Aorta (tissue), 5 donors: ENCODE measurements around the gene PGGHG. TPM values are rescaled to one million over a fixed set of nuclear protein-coding genes. Genes with fewer than 3 reads are reported as not detected.
"Not testable (repeated sequence)": the region's sequence is repeated elsewhere in the genome, so short reads cannot be mapped to it uniquely, and the experiment has no call there.

Experiments
- ATAC-seq: fragments of 200-7000 bp; cut with Tn5 transposase; one replicate; pipeline ENCODE4 v1.9.1; 2022; ENCODE audit warnings: moderate library complexity; ENCODE audit not compliant: low FRiP score
- DNase-seq, 2 donors: peaks; one replicate each; pipeline ENCODE4 v3.0.0-alpha.2; 2020
- H3K27ac ChIP-seq, 2 donors: one replicate each; pipeline ENCODE4 v1.5.1; 2013; ENCODE audit warnings: low read length in 2 of 2, mild to moderate bottlenecking in 2 of 2, moderate library complexity in 2 of 2, control low read depth in 1 of 2, inconsistent platforms in 1 of 2, low read depth in 1 of 2
- H3K27me3 ChIP-seq, 2 donors: one replicate each; pipeline ENCODE4 v1.6.1; 2013; ENCODE audit warnings: control low read depth in 1 of 2, low read length in 1 of 2, mild to moderate bottlenecking in 1 of 2, moderate library complexity in 1 of 2; ENCODE audit not compliant: insufficient read depth in 2 of 2, control insufficient read depth in 1 of 2
- H3K36me3 ChIP-seq, 2 donors: one replicate each; pipeline ENCODE4 v1.6.1; 2013; ENCODE audit warnings: control low read depth in 1 of 2, low read length in 1 of 2, mild to moderate bottlenecking in 1 of 2; ENCODE audit not compliant: insufficient read depth in 2 of 2, control insufficient read depth in 1 of 2
- H3K4me1 ChIP-seq, 2 donors: one replicate each; pipeline ENCODE4 v1.6.1; 2013; ENCODE audit warnings: low read length in 2 of 2, control low read depth in 1 of 2, mild to moderate bottlenecking in 1 of 2, moderate library complexity in 1 of 2; ENCODE audit not compliant: insufficient read depth in 2 of 2, control insufficient read depth in 1 of 2
- H3K4me3 ChIP-seq, 2 donors: one replicate each; pipeline ENCODE4 v1.5.1; 2013; ENCODE audit warnings: low read length in 2 of 2, control low read depth in 1 of 2, mild to moderate bottlenecking in 1 of 2
- H3K9me3 ChIP-seq: one replicate; pipeline ENCODE4 v1.6.1; 2013; ENCODE audit warnings: mild to moderate bottlenecking, low read length; ENCODE audit not compliant: control insufficient read depth
- WGBS, 2 donors: extraction: QIAGEN DNeasy Blood & Tissue Kit; methylation state at CpG; one replicate each; pipeline ENCODE4 v1.1.7; 2013; 5-methylcytosine and 5-hydroxymethylcytosine counted together
- intact Hi-C, 2 donors: fragments of 100-400 bp; cut with DNase I; formaldehyde crosslinking; loops; one replicate each; pipeline versions ENCODE4 v1.14.2 to v1.15.0; 2022
- polyA plus RNA-seq, 2 donors: library from polyadenylated mRNA; stranded (reverse); fragments of 200-250 nt; gene quantifications; one replicate each; pipeline ENCODE4 v1.2.3, GENCODE V29; 2013
- total RNA-seq, 2 donors: library from RNA; stranded (reverse); fragmentation: NEBNext Ultra II Directional; extraction: Animal tissue kit (Norgen Biotek cat#: 25700); gene quantifications; one replicate each; pipeline ENCODE4 v1.2.1, GENCODE V29; 2021
- donor health status: healthy with polysubstance abuse.
- donor health status: Bipolar disorder and iron deficiency.
- donor health status: DM: no; HTN: no; CAD: no.
- donor health status: DM: no; HTN: no; CAD: no.
- donor health status: DM: yes; HTN: yes; CAD: no.

Gene PGGHG
- total and polyA plus RNA-seq, 4 donors = 23.9 to 197 (median 51.8) TPM

DNA sequence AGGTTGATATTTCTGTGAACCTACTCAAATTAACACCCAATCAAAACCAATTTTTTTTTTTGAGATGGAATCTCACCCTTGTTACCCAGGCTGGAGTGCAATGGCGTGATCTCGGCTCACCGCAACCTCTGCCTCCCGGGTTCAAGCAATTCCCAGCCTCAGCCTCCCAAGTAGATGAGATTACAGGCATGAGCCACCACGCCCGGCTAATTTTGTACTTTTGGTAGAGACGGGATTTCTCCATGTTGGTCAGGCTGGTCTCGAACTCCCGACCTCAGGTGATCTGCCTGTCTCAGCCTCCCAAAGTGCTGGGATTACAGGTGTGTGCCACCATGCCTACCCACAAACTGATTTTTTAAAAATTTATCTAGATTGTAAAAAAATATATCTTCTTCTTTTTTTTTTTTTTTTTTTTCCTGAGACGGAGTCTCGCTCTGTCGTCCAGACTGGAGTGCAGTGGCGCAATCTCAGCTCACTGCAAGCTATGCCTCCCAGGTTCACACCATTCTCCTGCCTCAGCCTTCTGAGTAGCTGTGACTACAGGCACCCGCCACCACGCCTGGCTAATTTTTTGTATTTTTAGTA lies 39.7 kb downstream of the PGGHG start:
- H3K27ac ChIP-seq, H3K4me3 ChIP-seq, H3K36me3 ChIP-seq, ATAC-seq, H3K4me1 ChIP-seq, intact Hi-C loops, H3K27me3 ChIP-seq, H3K9me3 ChIP-seq: not testable (repeated sequence)
- 92 to 94% methylated on average over 15 of the region's 15 CpGs for WGBS, 2 donors
- peak in 1 of 2 donors; percentile 28 for DNase-seq

DNA sequence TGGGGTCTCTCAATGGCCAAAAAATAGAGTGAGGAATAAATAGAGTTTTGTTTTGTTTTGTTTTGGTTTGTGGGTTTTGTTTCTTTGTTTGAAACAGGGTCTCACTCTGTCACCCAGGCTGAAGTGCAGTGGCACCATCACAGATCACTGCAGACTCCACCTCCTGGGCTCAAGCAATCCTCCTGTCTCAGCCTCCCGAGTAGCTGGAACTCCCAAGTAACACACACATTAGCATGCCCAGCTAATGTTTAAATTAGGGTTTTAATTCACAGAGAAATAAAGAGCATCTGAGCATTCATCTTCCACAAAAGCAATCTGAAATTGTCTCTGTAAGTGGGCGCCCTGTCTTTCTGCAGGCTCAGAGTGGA lies 40.9 kb downstream of the PGGHG start:
- no peak overlapping the region for H3K4me3 ChIP-seq
- ATAC-seq (no peak), DNase-seq (peak in 1 of 2 donors; percentile 1)
- no peak overlapping the region for H3K27ac ChIP-seq
- no peaks in the 10 kb centered on the region for H3K4me1 ChIP-seq
- WGBS, 2 donors = 95 to 96% methylated on average over 2 of the region's 2 CpGs
- no peaks in the 10 kb centered on the region for H3K36me3 ChIP-seq
- intact Hi-C loops = loop anchor here in 1 of 2 donors (2.0 kb wide), 1 partner anchor 21 kb away; no protein-coding TSS in a partner anchor
- H3K9me3 ChIP-seq = no peaks in the 10 kb centered on the region
- no peaks in the 10 kb centered on the region for H3K27me3 ChIP-seq

DNA sequence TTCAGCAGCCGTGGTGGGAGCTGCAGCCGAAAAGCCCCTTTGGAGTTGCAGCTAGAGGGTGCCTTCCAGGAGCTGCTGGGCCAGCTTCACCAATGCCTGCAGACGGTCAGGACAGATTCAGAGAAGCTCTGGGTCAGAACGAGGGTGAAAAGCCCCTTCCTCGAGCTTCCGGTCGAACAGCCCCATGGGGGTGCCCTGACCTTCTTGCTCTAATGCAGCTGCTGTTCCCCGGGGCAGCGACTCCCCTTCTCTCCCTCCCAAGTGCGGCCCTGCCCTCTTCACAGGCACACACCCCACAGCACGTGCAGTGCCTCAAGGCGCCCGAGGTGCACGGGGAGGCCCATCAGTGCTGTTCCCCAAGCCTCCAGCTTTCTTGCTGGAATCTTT lies 41.4 kb downstream of the PGGHG start:
- intact Hi-C loops = loop anchor here in 1 of 2 donors (2.0 kb wide), 1 partner anchor 21 kb away; no protein-coding TSS in a partner anchor
- DNase-seq (peak in 1 of 2 donors; percentile 71), ATAC-seq (no peak)
- H3K9me3 ChIP-seq = no peaks in the 10 kb centered on the region
- 84 to 86% methylated on average over 13 to 14 of the region's 14 CpGs for WGBS, 2 donors
- H3K4me3 ChIP-seq = no peak overlapping the region
- no peaks in the 10 kb centered on the region for H3K4me1 ChIP-seq
- no peaks in the 10 kb centered on the region for H3K27me3 ChIP-seq
- no peak overlapping the region for H3K27ac ChIP-seq
- no peaks in the 10 kb centered on the region for H3K36me3 ChIP-seq

DNA sequence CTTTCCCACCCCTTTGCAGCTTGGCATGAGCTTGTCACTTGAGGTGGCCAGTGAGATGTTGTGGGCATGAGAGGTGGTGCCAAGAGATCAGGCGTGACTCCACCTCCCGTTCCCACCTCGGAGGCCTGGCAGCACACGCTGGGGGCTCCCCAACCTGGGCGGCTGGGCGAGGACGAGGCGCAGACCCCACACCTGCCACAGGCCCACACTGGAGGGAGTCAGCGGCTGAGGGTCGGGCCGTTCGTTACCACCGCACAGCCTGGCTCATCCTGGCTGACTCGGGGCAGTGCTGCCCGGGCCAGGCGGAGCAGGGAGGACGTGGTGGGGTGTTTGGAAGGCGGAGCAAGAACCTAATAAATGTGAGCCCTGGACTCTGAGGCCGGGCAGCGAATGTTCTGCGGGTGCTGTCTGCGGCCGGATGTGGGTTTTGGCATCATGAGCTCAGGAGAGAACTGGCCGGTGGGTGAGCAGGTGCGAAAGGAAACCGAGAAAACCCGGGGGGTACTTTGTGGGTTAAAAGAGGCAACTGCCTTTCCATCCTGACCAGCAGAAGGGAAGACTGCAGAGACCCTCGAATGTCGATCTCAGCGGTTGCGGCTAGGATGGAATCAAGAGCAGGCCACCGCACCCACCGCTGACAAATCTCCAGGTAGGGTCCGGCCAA lies 41.9 kb downstream of the PGGHG start:
- H3K27ac ChIP-seq = no peak overlapping the region
- H3K36me3 ChIP-seq = no peaks in the 10 kb centered on the region
- no peak overlapping the region for H3K4me3 ChIP-seq
- H3K4me1 ChIP-seq = no peaks in the 10 kb centered on the region
- H3K9me3 ChIP-seq = no peaks in the 10 kb centered on the region
- ATAC-seq = no peak
- 85 to 86% methylated on average over 34 of the region's 34 CpGs for WGBS, 2 donors
- peak in 1 of 2 donors; percentile 72 for DNase-seq
- intact Hi-C loops = loop anchor here in 1 of 2 donors (2.0 kb wide), 1 partner anchor 20 kb away; no protein-coding TSS in a partner anchor
- H3K27me3 ChIP-seq = no peaks in the 10 kb centered on the region

DNA sequence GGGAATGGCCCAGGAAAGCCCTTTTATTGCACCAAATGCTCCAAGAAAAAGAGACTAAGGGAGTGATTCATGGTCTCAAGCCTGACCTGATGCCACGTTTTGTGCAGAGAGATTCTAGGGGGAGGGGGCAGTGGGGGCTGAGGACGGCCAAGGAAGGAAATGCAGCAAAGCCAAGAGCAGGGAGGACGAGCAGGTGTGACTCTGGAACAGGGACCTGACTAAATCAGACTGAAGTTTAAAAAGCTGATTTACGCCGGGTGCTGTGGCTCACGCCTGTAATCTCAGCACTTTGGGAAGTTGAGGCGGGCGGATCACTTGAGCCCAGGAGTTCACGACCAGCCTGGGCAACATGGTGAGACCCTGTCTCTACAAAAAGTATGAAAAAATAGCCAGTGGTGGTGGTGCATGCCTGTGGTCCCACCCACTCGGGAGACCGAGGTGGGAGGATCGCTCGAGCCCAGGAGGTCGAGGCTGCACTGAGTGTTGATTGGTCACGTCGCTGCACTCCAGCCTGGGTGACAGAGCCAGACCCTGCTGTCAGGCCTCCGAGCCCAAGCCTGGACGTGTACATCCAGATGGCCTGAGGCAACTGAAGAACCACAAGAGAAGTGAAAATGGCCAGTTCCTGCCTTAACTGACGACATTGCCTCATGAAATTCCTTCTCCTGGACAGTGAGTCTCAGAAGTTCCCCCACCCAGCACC lies 42.6 kb downstream of the PGGHG start:
- ATAC-seq (no peak), DNase-seq (peak in 1 of 2 donors; percentile 41)
- H3K27ac ChIP-seq = no peak overlapping the region
- no peaks in the 10 kb centered on the region for H3K27me3 ChIP-seq
- WGBS, 2 donors = 88 to 90% methylated on average over 18 to 19 of the region's 19 CpGs
- no peaks in the 10 kb centered on the region for H3K4me1 ChIP-seq
- intact Hi-C loops = loop anchor here in 1 of 2 donors (2.0 kb wide), 1 partner anchor 19 kb away; no protein-coding TSS in a partner anchor
- H3K4me3 ChIP-seq = no peak overlapping the region
- no peaks in the 10 kb centered on the region for H3K9me3 ChIP-seq
- H3K36me3 ChIP-seq = no peaks in the 10 kb centered on the region

DNA sequence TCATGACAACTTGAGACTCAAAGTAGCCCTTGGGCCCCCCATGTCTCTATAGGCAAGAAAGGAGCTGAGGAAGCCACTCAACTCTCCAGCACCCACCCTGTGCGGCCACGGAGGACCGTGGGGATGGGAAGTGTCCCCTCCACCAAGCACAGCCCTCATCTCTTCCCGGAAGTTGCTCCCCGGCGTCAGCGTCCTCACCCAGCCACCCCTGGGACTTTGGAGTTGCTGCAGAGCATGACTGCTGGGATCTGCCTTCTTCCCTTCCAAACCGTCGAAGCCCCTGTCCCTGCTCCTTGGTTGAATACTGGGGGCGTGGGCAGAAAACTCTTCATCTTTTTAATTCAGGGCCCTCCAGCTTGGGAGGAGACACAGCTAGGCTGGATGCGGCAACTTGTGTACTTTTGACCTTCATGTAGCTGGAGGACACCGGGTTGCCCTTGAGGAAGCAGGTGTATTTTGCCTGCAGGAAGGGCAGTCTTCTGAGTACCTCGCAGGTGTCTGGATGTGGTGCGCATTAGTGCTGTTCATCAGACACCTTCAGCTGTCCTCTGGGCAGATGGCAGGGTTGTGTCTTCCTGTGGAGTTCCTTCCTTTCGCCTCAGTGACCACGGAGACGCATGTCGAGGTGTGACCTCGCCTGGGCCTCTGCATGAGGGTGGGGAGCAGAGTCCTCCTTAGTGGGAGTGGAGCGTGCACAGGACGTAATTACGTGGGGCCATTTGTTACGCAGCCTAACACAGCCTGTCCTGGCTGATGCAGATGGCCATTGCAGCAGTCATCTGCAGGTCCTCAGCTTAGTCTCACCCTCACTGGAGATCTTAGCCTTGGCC lies 43.9 kb downstream of the PGGHG start:
- Histone ChIP-seq H3K27me3 (no peaks in the 10 kb centered on the region), H3K36me3 (no peaks in the 10 kb centered on the region), H3K27ac (no peak overlapping the region), H3K4me1 (no peaks in the 10 kb centered on the region), H3K9me3 (no peaks in the 10 kb centered on the region), H3K4me3 (no peak overlapping the region)
- intact Hi-C loops = no loop called here
- peak in 1 of 2 donors; percentile 57 for DNase-seq
- no peak for ATAC-seq
- WGBS, 2 donors = 93 to 94% methylated on average over 23 of the region's 23 CpGs

DNA sequence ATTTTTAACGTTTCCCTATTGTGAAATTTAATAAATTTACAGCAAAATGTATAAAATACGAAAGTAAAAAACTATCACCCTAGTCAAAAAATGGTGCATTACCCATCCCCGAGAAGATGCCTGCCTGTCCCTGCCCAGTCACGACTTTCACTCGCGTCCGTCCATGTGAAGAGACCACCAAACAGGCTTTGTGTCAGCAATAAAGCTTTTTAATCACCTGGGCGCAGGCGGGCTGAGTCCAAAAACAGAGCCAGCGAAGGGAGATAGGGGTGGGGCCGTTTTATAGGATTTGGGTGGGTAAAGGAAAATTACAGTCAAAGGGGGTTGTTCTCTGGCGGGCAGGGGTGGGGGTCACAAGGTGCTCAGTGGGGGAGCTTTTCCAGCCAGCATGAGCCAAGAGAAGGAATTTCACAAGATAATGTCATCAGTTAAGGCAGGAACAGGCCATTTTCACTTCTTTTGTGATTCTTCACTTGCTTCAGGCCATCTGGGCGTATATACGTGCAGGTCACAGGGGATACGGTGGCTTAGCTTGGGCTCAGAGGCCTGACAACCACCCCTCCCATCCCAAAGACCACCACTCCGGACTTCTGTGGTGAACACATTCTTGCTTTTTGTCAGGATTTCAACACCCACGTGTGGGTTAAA lies 44.8 kb downstream of the PGGHG start:
- ATAC-seq, H3K36me3 ChIP-seq, H3K27me3 ChIP-seq, intact Hi-C loops, H3K4me3 ChIP-seq, H3K9me3 ChIP-seq, H3K27ac ChIP-seq, H3K4me1 ChIP-seq: not testable (repeated sequence)
- DNase-seq = peak in 1 of 2 donors; percentile 51
- WGBS, 2 donors = 90% methylated on average over 17 of the region's 17 CpGs
